GM21717 (cell line): ENCODE measurements around the gene SLC25A6.
"Not testable (repeated sequence)": the region's sequence is repeated elsewhere in the genome, so short reads cannot be mapped to it uniquely, and the experiment has no call there.

Source experiments
- ATAC-seq: cut with Tn5 transposase; IDR thresholded peaks from one replicate; pipeline ENCODE4 v1.9.1; 2021; ENCODE audit warnings: mild to moderate bottlenecking, moderate library complexity; ENCODE audit not compliant: unreplicated experiment

The SLC25A6 gene

DNA sequence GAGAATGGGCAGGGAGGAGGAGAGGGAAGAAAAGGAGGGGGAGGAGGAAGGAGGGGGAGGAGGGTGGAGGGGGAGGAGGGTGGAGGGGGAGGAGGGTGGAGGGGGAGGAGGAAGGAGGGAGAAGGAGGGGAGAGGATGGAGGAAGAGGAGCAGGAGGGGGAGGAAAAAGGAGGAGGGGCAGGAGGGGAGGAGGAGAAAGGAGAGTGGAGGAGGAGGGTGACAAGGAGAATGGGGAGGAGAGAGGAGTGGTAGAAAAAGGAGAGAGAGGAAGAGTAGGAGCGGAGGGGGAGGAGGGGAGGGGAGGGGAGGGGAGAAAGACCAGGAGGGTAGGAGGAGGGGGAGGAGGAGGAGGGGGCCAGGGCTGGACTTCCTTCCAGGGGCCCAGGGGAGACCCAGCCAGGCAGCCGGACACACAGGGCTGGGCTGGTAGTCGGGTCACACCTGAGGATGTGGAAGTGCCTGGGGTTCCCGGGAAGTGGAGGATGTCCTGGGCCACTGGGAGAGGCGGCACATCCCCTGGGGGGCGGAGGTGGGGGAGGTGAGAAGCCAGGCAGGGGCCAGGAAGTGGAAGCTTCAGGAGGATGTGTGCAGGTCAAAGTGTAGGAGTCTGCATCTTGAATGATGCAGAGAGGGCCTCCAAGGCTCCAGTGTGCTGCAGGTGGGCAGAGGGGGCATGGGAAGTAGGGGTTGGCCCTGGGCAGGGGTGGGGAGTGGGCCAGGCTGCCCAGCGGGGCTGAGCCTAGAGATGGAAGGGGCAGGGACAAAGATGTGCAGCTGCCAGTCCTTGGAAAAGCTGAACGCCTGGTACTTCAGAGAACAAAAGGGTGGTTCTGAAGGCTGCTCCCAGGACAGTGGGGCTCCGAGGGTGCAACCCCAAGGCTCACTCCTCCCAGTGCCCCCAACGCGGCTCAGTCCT lies 36.5 kb downstream of the SLC25A6 start:
- no peak for ATAC-seq

DNA sequence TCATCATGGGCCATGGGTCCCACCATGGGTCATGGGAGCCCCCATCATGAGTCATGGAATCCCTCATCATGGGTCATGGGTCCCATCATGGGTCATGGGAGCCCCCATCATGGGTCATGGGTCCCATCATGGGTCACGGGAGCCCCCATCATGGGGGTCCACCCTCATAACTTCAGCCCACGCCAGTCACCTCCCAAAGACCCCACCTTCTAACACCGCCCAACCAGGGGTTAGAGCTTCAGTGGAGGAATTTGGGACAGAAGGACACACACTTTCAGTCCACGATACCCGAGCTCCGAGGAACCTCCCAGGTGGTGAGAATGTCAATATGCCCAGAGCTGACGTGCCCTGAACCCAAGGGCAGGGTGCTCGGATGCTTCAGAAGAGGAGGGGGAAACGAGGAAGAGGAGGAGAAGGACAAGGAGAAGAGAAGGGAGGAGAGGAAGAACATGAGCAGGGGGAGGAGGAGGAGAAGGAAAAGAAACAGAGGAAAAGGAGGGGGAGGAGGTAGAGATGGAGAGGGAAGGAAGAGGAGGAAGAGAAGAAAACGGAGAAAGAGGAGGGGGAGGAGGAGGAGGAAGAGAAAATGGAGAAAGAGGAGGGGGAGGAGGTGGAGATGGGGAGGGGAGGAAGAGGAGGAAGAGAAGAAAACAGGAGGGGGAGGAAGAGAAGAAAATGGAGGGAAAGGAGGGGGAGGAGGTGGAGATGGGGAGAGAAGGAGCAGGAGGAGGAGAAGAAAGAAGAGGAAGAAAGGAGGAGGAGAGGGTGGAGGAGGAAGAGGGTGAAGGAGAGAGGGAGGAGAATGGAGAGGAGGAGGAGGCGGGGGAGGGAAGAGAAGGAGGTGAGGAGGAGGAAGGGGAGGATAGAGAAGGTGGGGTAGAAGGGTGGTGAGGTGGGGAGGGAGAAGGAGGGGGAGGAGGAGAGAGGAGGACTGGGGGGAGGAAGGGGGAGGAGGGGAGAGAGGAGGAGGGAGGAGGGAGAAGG lies 37.6 kb downstream of the SLC25A6 start:
- ATAC-seq: no peak

DNA sequence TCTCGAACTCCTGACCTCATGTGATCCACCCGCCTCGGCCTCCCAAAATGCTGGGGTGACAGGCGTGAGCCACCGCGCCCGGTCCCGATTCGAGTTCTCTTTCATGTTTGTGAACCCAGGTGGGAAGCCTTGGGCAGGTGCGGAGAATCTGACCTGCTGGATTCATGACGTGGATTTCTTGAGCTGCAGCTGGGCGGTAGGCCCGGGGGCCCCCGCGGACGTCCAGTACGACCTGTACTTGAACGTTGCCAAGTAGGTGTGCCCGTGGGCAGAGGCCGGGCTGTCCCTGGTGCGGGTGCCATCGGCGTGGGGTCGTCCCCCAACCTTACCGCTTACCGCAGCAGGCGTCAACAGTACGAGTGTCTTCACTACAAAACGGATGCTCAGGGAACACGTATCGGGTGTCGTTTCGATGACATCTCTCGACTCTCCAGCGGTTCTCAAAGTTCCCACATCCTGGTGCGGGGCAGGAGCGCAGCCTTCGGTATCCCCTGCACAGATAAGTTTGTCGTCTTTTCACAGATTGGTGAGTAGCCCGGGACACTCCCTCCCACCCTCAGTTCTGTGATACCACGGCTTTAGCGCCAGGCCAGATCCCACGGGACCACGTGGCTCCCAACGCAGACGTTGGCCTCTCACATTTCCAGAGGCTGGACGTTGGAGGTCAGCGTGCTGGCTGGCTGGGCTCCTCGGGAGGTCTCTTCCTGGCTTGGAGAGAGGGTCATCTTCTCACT lies 39.8 kb downstream of the SLC25A6 start:
- no peak for ATAC-seq

DNA sequence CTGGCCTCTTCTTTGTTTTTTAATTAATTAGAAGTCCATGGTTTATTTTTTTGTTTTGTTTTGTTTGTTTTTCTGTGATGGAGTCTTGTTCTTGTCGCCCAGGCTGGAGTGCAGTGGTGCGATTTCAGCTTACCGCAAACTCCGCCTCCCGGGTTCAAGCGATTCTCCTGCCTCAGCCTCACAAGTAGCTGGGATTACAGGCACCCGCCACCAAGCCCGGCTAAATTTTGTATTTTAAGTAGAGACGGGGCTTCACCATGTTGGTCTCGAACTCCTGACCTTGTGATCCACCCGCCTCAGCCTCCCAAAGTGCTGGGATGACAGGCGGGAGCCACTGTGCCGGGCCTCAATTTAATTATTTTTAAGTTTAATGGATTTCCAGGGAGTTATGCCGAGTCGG lies 42.3 kb downstream of the SLC25A6 start:
- not testable (repeated sequence) for ATAC-seq

DNA sequence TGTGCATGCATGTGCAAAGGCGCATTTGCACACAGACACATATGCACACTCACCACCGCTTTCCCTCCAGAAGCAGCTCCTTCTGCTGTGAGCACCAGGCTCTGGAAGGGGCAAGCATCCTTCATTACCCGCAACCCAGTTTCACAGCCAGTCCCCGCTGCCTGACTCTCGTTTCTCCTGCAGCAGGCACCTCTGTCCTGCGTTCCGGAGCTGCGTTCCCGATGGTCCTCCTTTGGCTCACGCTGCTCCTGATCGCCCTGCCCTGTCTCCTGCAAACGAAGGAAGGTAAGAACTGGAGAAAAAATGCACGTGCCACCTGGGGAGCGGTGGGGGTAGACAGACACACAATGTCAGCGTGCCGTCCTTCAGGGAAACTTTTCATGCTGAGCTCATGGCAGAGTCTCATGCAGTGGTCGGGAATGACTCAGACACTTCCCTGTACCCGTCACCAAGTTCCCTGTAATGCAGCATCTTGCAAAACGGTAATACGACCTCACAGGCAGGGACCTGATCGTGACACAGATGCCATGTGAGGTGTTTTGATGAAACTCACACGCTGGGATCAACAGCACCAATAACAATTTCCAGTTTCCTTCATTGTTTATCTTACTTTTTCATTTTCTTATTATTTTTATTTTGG lies 50.2 kb downstream of the SLC25A6 start:
- no peak for ATAC-seq

DNA sequence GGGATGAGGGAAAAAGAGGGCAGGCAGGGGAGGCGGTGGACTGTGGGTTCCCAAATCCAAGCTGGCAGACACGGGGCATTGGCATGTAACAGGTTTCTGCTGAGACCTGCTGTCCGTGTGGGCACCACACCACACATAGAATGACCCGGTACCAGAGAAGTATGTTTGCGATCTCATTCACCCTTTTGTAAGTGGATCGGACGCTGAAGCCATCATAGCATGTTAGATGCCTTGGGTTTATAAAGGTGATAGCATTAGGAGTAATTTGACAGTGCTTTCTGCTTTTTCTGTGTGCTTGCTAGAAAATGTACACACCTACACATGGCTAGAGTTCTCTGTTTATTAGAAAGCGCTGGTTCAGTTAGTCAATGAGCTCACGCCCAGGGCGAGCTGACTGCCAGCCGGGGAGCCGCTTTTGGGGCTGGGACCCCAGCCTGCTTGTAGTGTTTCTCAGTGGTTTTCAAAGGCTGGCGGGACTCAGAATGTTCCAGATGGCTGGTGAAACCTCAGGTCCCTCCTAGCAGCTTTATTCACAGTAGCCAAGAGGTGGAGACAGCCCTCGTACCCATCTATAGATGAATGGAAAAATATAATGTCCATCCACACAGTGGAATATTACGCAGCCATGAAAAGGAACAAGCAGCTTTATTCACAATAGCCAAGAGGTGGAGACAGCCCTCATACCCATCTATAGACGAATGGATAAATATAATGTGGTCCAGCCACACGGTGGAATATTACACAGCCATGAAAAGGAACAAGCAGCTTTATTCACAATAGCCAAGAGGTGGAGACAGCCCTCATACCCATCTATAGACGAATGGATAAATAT lies 54.7 kb downstream of the SLC25A6 start:
- peak; percentile 29 for ATAC-seq

DNA sequence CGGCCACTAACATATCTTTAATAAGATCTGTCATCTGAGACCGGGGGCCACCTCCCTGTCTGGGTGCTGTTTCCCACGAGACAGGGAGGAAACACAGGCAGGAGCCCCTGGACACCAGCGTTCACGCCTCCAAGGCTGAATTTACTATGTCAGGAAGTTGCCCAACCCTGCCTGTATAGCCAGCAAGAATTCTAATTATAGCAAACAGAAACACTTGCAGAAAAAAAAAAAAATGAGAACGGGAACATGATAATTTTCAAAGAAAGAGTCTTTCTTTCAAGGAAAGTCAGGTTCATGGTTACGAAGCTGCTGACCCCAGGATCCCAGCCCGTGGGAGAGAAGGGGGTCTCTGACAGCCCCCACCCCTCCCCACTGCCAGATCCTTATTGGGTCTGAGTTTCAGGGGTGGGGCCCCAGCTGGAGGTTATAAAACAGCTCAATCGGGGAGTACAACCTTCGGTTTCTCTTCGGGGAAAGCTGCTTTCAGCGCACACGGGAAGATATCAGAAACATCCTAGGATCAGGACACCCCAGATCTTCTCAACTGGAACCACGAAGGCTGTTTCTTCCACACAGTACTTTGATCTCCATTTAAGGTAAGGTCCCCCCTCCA lies 55.5 kb downstream of the SLC25A6 start, which contains the start of gene IL3RA:
Gene IL3RA, plus strand, starts transcription at position 455 of the 613 bp plus-strand sequence. CDS start 4,981 bp downstream, outside the sequence.
- peak; percentile 56 for ATAC-seq
